ENCODE measurements around the gene REG1A.

REG1A gene

DNA sequence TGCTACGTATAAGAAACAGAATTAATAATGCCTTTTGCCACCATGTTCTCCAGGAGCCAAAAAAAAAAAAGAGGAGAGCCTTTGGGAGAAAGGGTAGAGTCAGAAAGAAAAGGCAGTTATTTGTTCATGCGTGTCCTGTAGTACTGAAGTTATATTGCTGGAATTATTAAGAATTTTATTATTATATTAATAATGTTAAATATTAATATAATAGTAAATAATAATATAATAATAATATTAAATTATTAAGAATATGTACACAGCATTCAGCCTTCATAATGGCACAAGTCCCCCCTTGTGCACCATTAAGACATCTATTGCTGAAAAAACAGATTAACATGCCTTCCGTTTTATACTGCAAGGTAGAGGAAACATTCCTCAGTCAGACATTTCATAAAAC lies 8.1 kb downstream of the REG1A start:
- no peak for DNase-seq

- DNase-seq = no peak
Observed at GRCh38 chr2:79129260-79129659, 9.0 kb downstream of the REG1A start.

- DNase-seq = no peak
Observed at GRCh38 chr2:79129804-79130203, 9.5 kb downstream of the REG1A start.

DNA sequence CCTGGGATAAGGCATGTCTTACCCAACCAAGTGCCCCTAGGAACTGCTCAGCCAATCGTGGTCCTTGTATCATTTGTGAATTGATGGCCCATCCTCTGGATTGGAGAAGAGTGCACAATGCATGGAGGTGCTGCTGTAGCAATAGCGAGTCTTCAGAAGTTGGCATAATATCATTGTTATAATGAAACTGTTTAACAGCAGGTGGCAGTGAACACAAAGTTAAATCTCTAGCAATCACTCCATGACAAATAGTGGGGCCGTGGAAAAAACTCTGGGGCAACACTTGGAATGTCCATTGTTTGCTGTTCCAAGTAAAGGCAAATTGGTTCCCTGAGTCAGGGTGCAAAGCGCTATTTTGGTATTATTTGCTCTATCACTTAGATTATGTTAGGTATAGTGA lies 11.4 kb downstream of the REG1A start:
- DNase-seq = no peak

DNA sequence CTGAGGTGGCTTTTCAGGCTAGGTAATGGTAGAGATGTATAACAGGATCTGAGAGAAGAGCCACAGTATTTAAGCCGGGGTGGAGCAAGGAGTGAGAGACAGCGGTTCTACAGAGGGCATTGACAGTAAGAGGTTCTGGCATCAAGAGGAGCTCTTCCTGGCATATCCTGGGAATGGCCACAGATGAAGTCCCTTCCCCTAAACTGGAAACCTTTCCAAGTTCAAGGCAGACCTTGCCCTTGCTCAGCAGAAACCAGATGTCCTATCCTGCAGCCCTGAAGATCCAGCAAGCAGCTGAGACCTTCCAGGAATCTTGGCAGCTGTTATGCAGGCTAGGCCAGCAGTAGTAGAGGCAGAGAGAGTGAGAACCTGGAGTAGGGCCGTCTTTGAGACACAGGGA lies 18.1 kb downstream of the REG1A start:
- no peak for DNase-seq

DNA sequence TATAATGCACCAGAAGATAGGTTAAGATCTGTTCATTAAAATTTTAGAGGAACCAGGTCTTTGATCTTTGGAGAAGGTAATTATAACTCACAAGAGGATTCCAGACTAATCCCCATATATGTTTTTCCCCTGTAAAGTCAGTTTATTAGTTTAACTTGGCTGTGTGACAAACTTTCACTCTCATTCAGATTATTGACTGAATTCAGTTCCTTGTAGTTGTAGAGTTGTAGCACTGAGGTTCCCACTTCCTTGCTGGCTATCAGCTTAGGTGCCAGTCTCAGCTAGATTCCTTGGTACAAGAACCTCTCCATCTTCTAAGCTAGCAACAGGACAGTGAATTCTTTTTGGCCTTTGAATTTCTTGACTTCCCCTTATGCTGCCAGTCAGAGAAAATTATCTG lies 19.1 kb downstream of the REG1A start:
- DNase-seq = no peak

DNA sequence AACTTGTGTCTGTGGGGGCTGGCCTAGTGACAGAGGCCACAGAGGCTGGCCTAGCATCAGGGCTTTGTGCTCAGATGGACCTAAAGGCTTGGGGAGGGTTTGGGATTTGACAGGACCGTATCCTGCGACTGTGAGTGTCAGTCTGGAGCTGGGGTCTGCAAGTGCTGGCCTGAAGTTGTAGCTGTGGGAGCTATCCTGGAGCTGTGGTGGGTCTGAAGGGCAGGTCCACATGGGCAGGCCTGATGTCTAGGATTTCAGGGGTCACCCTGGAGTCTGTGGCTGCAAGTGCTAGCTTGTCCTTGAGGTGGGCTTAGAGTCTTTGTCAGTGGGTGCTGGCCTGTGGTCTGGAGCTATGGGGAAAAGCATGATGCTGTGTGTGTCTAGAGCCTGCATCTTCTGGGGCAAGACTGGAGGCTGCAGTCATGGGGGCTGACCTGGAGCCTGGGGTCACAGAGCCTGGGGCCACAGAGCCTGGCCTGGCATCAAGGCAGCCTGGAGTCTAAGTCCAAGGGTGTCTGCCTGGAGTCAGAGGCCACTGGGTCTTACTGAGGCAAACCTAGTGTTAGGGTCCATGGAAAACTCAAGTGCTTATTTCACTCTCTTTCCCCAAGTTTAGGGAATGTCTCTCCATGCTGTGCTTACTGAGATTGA lies 35.7 kb downstream of the REG1A start:
- no peak for DNase-seq

- DNase-seq = no peak
Observed at GRCh38 chr2:79159030-79159429, 38.7 kb downstream of the REG1A start.

GRCh38 chr2:79159653-79160052 lies 39.4 kb downstream of the REG1A start, which contains the start of gene REG3A:
Gene REG3A, minus strand, starts transcription at chr2:79159753. Its CDS starts 348 bp downstream, at chr2:79159405.
- DNase-seq = no peak

GRCh38 chr2:79162132-79162531 lies 41.8 kb downstream of the REG1A start:
- no peak for DNase-seq

GRCh38 chr2:79162801-79163200 lies 42.5 kb downstream of the REG1A start:
- no peak for DNase-seq

GRCh38 chr2:79171348-79171958 lies 51.2 kb downstream of the REG1A start:
- DNase-seq = no peak

All from activated T-cell treated with anti-CD3 and anti-CD28 coated beads for 4 hours (primary cell).